HG03469 (cell line): ENCODE results near the gene DHX32.
"Not testable (repeated sequence)": the region's sequence is repeated elsewhere in the genome, so short reads cannot be mapped to it uniquely, and the experiment has no call there.

ENCODE experiments used
- ATAC-seq: cut with Tn5 transposase; IDR thresholded peaks from one replicate; pipeline ENCODE4 v1.9.1; 2021; ENCODE audit warnings: mild to moderate bottlenecking, moderate library complexity, moderate number of reproducible peaks; ENCODE audit not compliant: unreplicated experiment

DHX32 gene

GRCh38 chr10:125896088-125896934, 15.2 kb upstream of the DHX32 start, which contains the start of gene FANK1:
TSS of gene FANK1 (plus strand) at chr10:125896564. CDS start at chr10:125896643, 79 bp downstream.
- ATAC-seq = peak; percentile 83

GRCh38 chr10:125895130-125896087, 14.3 kb upstream of the DHX32 start:
- peak; percentile 28 for ATAC-seq

- not testable (repeated sequence) for ATAC-seq
Observed at GRCh38 chr10:125894176-125894575, 13.1 kb upstream of the DHX32 start.

GRCh38 chr10:125892402-125892801, 11.3 kb upstream of the DHX32 start:
- not testable (repeated sequence) for ATAC-seq

- not testable (repeated sequence) for ATAC-seq
Observed at GRCh38 chr10:125889441-125889840, 8.3 kb upstream of the DHX32 start.

GRCh38 chr10:125886914-125887512, 5.9 kb upstream of the DHX32 start:
- no peak for ATAC-seq

GRCh38 chr10:125883211-125883610, 2.1 kb upstream of the DHX32 start:
- ATAC-seq = no peak

GRCh38 chr10:125882596-125882995, 1.5 kb upstream of the DHX32 start:
- ATAC-seq = no peak

- ATAC-seq = no peak
Observed at GRCh38 chr10:125880719-125881118, 373 bp downstream of the DHX32 start.

- ATAC-seq = no peak
Observed at GRCh38 chr10:125878957-125879835, 1.9 kb downstream of the DHX32 start.

- ATAC-seq = no peak
Observed at GRCh38 chr10:125871338-125871737, 9.8 kb downstream of the DHX32 start.

GRCh38 chr10:125868372-125868975, 12.6 kb downstream of the DHX32 start:
- ATAC-seq = peak; percentile 58

- no peak for ATAC-seq
Observed at GRCh38 chr10:125866421-125867029, 14.6 kb downstream of the DHX32 start.

GRCh38 chr10:125865120-125865519, 16.0 kb downstream of the DHX32 start:
- ATAC-seq = no peak

- ATAC-seq = no peak
Observed at GRCh38 chr10:125859128-125859817, 21.8 kb downstream of the DHX32 start.

- no peak for ATAC-seq
Observed at GRCh38 chr10:125857185-125857760, 23.8 kb downstream of the DHX32 start.

GRCh38 chr10:125852487-125852886, 28.6 kb downstream of the DHX32 start:
- no peak for ATAC-seq
